Activated CD8-positive, alpha-beta T cell treated with anti-CD3 and anti-CD28 coated beads for 36 hours (primary cell): ENCODE results near the gene SPATA7. TPM values are rescaled to one million over a fixed set of nuclear protein-coding genes. Genes with fewer than 3 reads are reported as not detected.
"Not testable (repeated sequence)": the region's sequence is repeated elsewhere in the genome, so short reads cannot be mapped to it uniquely, and the experiment has no call there.

Source experiments
- ATAC-seq: fragments of 200-7000 bp; cut with Tn5 transposase; one replicate; pipeline ENCODE4 v1.10.0; 2021; ENCODE audit warnings: mild to moderate bottlenecking, moderate library complexity
- CTCF ChIA-PET: fragments of 350-600 bp; sonication (Branson Sonifier 250); formaldehyde crosslinking; loops from one replicate; lab custom pipeline; 2021; ENCODE audit warnings: antibody characterized with exemption; lab: Charles Lee
- POLR2A ChIA-PET: fragments of 350-600 bp; sonication (Branson Sonifier 250); formaldehyde crosslinking; loops from one replicate; lab custom pipeline; 2021; ENCODE audit warnings: antibody characterized with exemption; lab: Charles Lee
- DNase-seq: peaks from one replicate; pipeline ENCODE4 v3.0.0-alpha.2; 2020
- H3K27ac Mint-ChIP-seq: one replicate; pipeline ENCODE4 v1.8.0; 2021; ENCODE audit warnings: mild to moderate bottlenecking, mixed read lengths
- H3K27me3 Mint-ChIP-seq: one replicate; pipeline ENCODE4 v1.8.0; 2021; ENCODE audit warnings: mixed read lengths
- H3K36me3 Mint-ChIP-seq: one replicate; pipeline ENCODE4 v1.8.0; 2021; ENCODE audit warnings: low read depth, mixed read lengths
- H3K4me1 Mint-ChIP-seq: one replicate; pipeline ENCODE4 v1.8.0; 2021; ENCODE audit warnings: low read depth, mixed read lengths
- H3K4me3 Mint-ChIP-seq: one replicate; pipeline ENCODE4 v1.8.0; 2021; ENCODE audit warnings: mild to moderate bottlenecking, moderate library complexity, mixed read lengths
- H3K9me3 Mint-ChIP-seq: one replicate; pipeline ENCODE4 v1.8.0; 2021; ENCODE audit warnings: mixed read lengths
- intact Hi-C: fragments of 100-400 bp; cut with micrococcal nuclease; formaldehyde crosslinking; loops from one replicate; pipeline ENCODE4 v1.10.0; 2022
- total RNA-seq, 2 experiments: library from RNA; stranded (reverse); gene quantifications; one replicate each; pipeline ENCODE4 v1.2.3, GENCODE V29; 2021
- TF ChIP-seq, protein P1 (sequence below): fragments of 200-600 bp; IDR thresholded peaks from one replicate; pipeline ENCODE4 v1.8.0; 2022; ENCODE audit warnings: antibody characterized with exemption, mild to moderate bottlenecking

Gene SPATA7
- total RNA-seq, 2 experiments from 2014 or later: 3.0 to 3.1 TPM

GRCh38 chr14:88364710-88365413, 20.6 kb upstream of the SPATA7 start:
- TF ChIP-seq, protein P1, sequence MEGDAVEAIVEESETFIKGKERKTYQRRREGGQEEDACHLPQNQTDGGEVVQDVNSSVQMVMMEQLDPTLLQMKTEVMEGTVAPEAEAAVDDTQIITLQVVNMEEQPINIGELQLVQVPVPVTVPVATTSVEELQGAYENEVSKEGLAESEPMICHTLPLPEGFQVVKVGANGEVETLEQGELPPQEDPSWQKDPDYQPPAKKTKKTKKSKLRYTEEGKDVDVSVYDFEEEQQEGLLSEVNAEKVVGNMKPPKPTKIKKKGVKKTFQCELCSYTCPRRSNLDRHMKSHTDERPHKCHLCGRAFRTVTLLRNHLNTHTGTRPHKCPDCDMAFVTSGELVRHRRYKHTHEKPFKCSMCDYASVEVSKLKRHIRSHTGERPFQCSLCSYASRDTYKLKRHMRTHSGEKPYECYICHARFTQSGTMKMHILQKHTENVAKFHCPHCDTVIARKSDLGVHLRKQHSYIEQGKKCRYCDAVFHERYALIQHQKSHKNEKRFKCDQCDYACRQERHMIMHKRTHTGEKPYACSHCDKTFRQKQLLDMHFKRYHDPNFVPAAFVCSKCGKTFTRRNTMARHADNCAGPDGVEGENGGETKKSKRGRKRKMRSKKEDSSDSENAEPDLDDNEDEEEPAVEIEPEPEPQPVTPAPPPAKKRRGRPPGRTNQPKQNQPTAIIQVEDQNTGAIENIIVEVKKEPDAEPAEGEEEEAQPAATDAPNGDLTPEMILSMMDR: no peak
- no peak for ATAC-seq
- no peak overlapping the region for H3K4me3 Mint-ChIP-seq

GRCh38 chr14:88369496-88369895, 16.0 kb upstream of the SPATA7 start:
- ATAC-seq: no peak
- TF ChIP-seq, protein P1: no peak
- ChIA-PET POLR2A (no interaction called here), CTCF (no interaction called here)
- H3K27ac Mint-ChIP-seq: no peak overlapping the region
- H3K9me3 Mint-ChIP-seq: peaks cover 2% of the 10 kb centered on the region
- no peaks in the 10 kb centered on the region for H3K36me3 Mint-ChIP-seq
- intact Hi-C loops: no loop called here
- H3K4me3 Mint-ChIP-seq: no peak overlapping the region
- peaks cover 37% of the 10 kb centered on the region for H3K27me3 Mint-ChIP-seq
- no peaks in the 10 kb centered on the region for H3K4me1 Mint-ChIP-seq
- no peak for DNase-seq

More at GRCh38 chr14:88364710-88365413, 20.6 kb upstream of the SPATA7 start:
- ChIA-PET POLR2A (no interaction called here), CTCF (interaction anchor here (1.3 kb wide), 1 partner anchor 18 kb away, joined by 3 read pairs; no protein-coding TSS in a partner anchor)
- Mint-ChIP-seq H3K9me3 (peaks cover 4% of the 10 kb centered on the region), H3K4me1 (no peaks in the 10 kb centered on the region), H3K36me3 (no peaks in the 10 kb centered on the region), H3K27me3 (peaks cover 17% of the 10 kb centered on the region), H3K27ac (no peak overlapping the region)
- DNase-seq: no peak
- intact Hi-C loops: no loop called here

- no peak overlapping the region for H3K27ac Mint-ChIP-seq
- peaks cover 7% of the 10 kb centered on the region for H3K4me1 Mint-ChIP-seq
- ChIA-PET CTCF (interaction anchor here (2.3 to 2.5 kb wide), 2 partner anchors 13 to 190 kb away, joined by 5 to 13 read pairs; no protein-coding TSS in a partner anchor), POLR2A (no interaction called here)
- DNase-seq (no peak), ATAC-seq (no peak)
- TF ChIP-seq, protein P1: no peak
- no peaks in the 10 kb centered on the region for H3K36me3 Mint-ChIP-seq
- H3K4me3 Mint-ChIP-seq: no peak overlapping the region
- no peaks in the 10 kb centered on the region for H3K9me3 Mint-ChIP-seq
- intact Hi-C loops: no loop called here
- no peaks in the 10 kb centered on the region for H3K27me3 Mint-ChIP-seq
Measured at GRCh38 chr14:88379706-88380343, 5.6 kb upstream of the SPATA7 start.

DNA sequence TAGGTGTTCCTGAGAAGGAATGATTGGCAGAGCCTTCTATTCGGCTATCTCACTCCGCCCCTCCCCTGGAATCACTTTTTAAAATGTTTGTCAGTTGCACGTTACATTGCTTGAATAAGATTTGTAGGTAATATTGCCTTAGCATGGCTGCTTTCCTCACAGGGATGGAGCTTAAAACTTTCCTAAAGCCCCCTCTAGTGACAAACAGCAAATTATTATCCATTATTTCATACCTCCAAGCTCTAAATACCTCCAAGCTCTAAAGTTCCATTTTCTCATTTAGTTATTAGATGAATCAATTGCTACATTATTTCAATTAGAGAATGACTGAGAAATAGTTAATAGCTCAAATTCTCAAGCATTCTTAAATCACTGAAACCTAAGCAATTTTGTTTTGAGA, 5.1 kb upstream of the SPATA7 start:
- TF ChIP-seq, protein P1: peak; percentile 17
- ATAC-seq: no peak
- intact Hi-C loops: no loop called here
- no peaks in the 10 kb centered on the region for H3K27me3 Mint-ChIP-seq
- CTCF ChIA-PET: interaction anchor here (2.3 to 2.5 kb wide), 2 partner anchors 12 to 191 kb away, joined by 5 to 13 read pairs; no protein-coding TSS in a partner anchor
- POLR2A ChIA-PET: no interaction called here
- no peak overlapping the region for H3K4me3 Mint-ChIP-seq
- H3K4me1 Mint-ChIP-seq: peaks cover 8% of the 10 kb centered on the region
- DNase-seq: no peak
- no peaks in the 10 kb centered on the region for H3K9me3 Mint-ChIP-seq
- no peak overlapping the region for H3K27ac Mint-ChIP-seq
- H3K36me3 Mint-ChIP-seq: no peaks in the 10 kb centered on the region

GRCh38 chr14:88381634-88382033, 3.8 kb upstream of the SPATA7 start:
- intact Hi-C loops, H3K9me3 Mint-ChIP-seq, H3K27ac Mint-ChIP-seq, H3K36me3 Mint-ChIP-seq, POLR2A ChIA-PET, ATAC-seq, H3K4me3 Mint-ChIP-seq, DNase-seq, H3K27me3 Mint-ChIP-seq: not testable (repeated sequence)
- CTCF ChIA-PET: interaction anchor here (1.9 to 2.3 kb wide), 2 partner anchors 11 to 192 kb away, joined by 5 to 6 read pairs; no protein-coding TSS in a partner anchor
- H3K4me1 Mint-ChIP-seq: peaks cover 15% of the 10 kb centered on the region
